B cell (primary cell): Measurements from ENCODE around the gene CLVS2. TPM values are rescaled to one million over a fixed set of nuclear protein-coding genes. Genes with fewer than 3 reads are reported as not detected.

ENCODE experiments used
- ATAC-seq: fragments of 200-7000 bp; cut with Tn5 transposase; one replicate; pipeline ENCODE4 v1.10.0; 2021; ENCODE audit warnings: low read depth, mild to moderate bottlenecking, moderate number of reproducible peaks, moderate library complexity
- CTCF ChIA-PET: fragments of 350-600 bp; sonication (Branson Sonifier 250); formaldehyde crosslinking; loops from one replicate; lab custom pipeline; 2021; ENCODE audit warnings: antibody characterized with exemption, inconsistent platforms; lab: Charles Lee
- POLR2A ChIA-PET: fragments of 350-600 bp; sonication (Branson Sonifier 250); formaldehyde crosslinking; loops from one replicate; lab custom pipeline; 2021; ENCODE audit warnings: antibody characterized with exemption; lab: Charles Lee
- DNase-seq: peaks from one replicate; pipeline ENCODE4 v3.0.0; 2013
- H2AFZ ChIP-seq: 2 replicates; pipeline ENCODE4 v1.6.1; 2012; ENCODE audit warnings: mild to moderate bottlenecking, low read depth, low read length; ENCODE audit not compliant: insufficient read depth, poor library complexity, severe bottlenecking
- H3K27ac ChIP-seq, 2 donors: 1 replicate in 1 of 2; 2 replicates in 1 of 2; pipeline ENCODE4 v1.5.1; 2012 to 2013; ENCODE audit warnings: low read length in 2 of 2, mild to moderate bottlenecking in 2 of 2, moderate library complexity in 1 of 2
- H3K27me3 ChIP-seq, 4 experiments: fragments of 200-600 bp in 1 of 4; sonication (generic) in 1 of 4; replicated peaks in 1 of 4; 1 replicate in 2 of 4; 2 replicates in 2 of 4; pipeline versions ENCODE4 v1.6.1 to v1.7.0; 2013 to 2016; ENCODE audit warnings: low read length in 3 of 4, mild to moderate bottlenecking in 2 of 4, mixed read lengths in 1 of 4, moderate library complexity in 1 of 4; ENCODE audit not compliant: insufficient read depth in 4 of 4, control insufficient read depth in 3 of 4; ENCODE audit errors: control extremely low read depth in 1 of 4
- H3K36me3 ChIP-seq, 2 experiments: replicated peaks in 1 of 2; 1 replicate in 1 of 2; 2 replicates in 1 of 2; pipeline versions ENCODE4 v1.6.1 to v1.7.1; 2013; ENCODE audit warnings: low read length in 1 of 2; ENCODE audit not compliant: insufficient read depth in 2 of 2, control insufficient read depth in 1 of 2; ENCODE audit errors: control extremely low read depth in 1 of 2, extremely low read depth in 1 of 2
- H3K4me1 ChIP-seq, 2 donors: fragments of 200-600 bp in 1 of 2; sonication (generic) in 1 of 2; 1 replicate in 1 of 2; 2 replicates in 1 of 2; pipeline versions ENCODE4 v1.5.1 to v1.6.1; 2013 to 2017; ENCODE audit warnings: low read length in 2 of 2; ENCODE audit not compliant: control insufficient read depth in 2 of 2, insufficient read depth in 2 of 2
- H3K4me2 ChIP-seq: replicated peaks from 2 replicates; pipeline ENCODE3; 2012; ENCODE audit warnings: mild to moderate bottlenecking, low read depth, low read length; ENCODE audit not compliant: poor library complexity, severe bottlenecking
- H3K4me3 ChIP-seq, 5 experiments: fragments of 200-600 bp in 1 of 5; sonication (generic) in 1 of 5; 1 replicate in 3 of 5; 2 replicates in 2 of 5; pipeline versions ENCODE4 v1.5.1 to v1.7.0; 2011 to 2016; ENCODE audit warnings: low read length in 4 of 5, mild to moderate bottlenecking in 4 of 5, low read depth in 2 of 5, control low read depth in 1 of 5, moderate library complexity in 1 of 5; ENCODE audit not compliant: insufficient read depth in 1 of 5; ENCODE audit errors: control extremely low read depth in 1 of 5, extremely low read depth in 1 of 5
- H3K79me2 ChIP-seq: fragments of 200-600 bp; sonication (generic); one replicate; pipeline ENCODE4 v1.6.0; 2016; ENCODE audit warnings: low read length; ENCODE audit not compliant: control insufficient read depth, insufficient read depth
- H3K9ac ChIP-seq: fragments of 200-600 bp; sonication (generic); 2 replicates; pipeline ENCODE4 v1.6.1; 2017; ENCODE audit warnings: mild to moderate bottlenecking, low read length, moderate library complexity
- H3K9me3 ChIP-seq, 3 donors: one replicate each; pipeline versions ENCODE4 v1.6.1 to v1.7.1; 2013; ENCODE audit warnings: low read length in 2 of 3; ENCODE audit not compliant: control insufficient read depth in 2 of 3, insufficient read depth in 1 of 3; ENCODE audit errors: control extremely low read depth in 1 of 3
- H4K20me1 ChIP-seq: 2 replicates; pipeline ENCODE4 v1.6.0; 2012; ENCODE audit warnings: mild to moderate bottlenecking, low read length; ENCODE audit not compliant: insufficient read depth, control insufficient read depth, poor library complexity, severe bottlenecking
- H3K27ac Mint-ChIP-seq: one replicate; pipeline ENCODE4 v1.8.0; 2021; ENCODE audit warnings: mixed read lengths
- H3K27me3 Mint-ChIP-seq: one replicate; pipeline ENCODE4 v1.8.0; 2021; ENCODE audit warnings: mixed read lengths
- H3K4me1 Mint-ChIP-seq: one replicate; pipeline ENCODE4 v1.8.0; 2021; ENCODE audit warnings: mixed read lengths
- H3K4me3 Mint-ChIP-seq: one replicate; pipeline ENCODE4 v1.8.0; 2021; ENCODE audit warnings: mixed read lengths
- H3K9me3 Mint-ChIP-seq: one replicate; pipeline ENCODE4 v1.8.0; 2022; ENCODE audit warnings: mixed read lengths; ENCODE audit not compliant: insufficient read depth
- CTCF ChIP-seq: fragments of 200-600 bp; IDR thresholded peaks from one replicate; pipeline ENCODE4 v1.8.0; 2022; ENCODE audit warnings: antibody characterized with exemption, mild to moderate bottlenecking
- EZH2 ChIP-seq: IDR thresholded peaks from 2 replicates; pipeline ENCODE4 v1.6.1; 2012; ENCODE audit warnings: borderline replicate concordance, low read depth, mild to moderate bottlenecking, moderate library complexity, low read length; ENCODE audit not compliant: insufficient read depth, poor library complexity, severe bottlenecking
- WGBS: methylation state at CpG from one replicate; pipeline ENCODE4 v1.1.5; 2013; ENCODE audit warnings: missing lambda C conversion rate; ENCODE audit not compliant: insufficient coverage; 5-methylcytosine and 5-hydroxymethylcytosine counted together
- intact Hi-C: fragments of 100-400 bp; cut with micrococcal nuclease; formaldehyde crosslinking; loops from one replicate; pipeline ENCODE4 v1.10.0; 2022
- polyA plus RNA-seq: library from polyadenylated mRNA; depleted of rRNA; stranded (reverse); fragments of >200 nt; gene quantifications from 2 replicates; pipeline ENCODE4 v1.2.3, GENCODE V29; 2012
- total RNA-seq, 2 donors: library from RNA; stranded (reverse); fragments of 120-200 nt in 1 of 2; gene quantifications; 1 replicate in 1 of 2; 2 replicates in 1 of 2; pipeline versions ENCODE4 v1.2.3 to v1.2.4, GENCODE V29; 2013 to 2022

The CLVS2 gene
- total and polyA plus RNA-seq, 2 donors (not counting 1 experiment from before 2014, with no cell fraction given) = not detected

DNA sequence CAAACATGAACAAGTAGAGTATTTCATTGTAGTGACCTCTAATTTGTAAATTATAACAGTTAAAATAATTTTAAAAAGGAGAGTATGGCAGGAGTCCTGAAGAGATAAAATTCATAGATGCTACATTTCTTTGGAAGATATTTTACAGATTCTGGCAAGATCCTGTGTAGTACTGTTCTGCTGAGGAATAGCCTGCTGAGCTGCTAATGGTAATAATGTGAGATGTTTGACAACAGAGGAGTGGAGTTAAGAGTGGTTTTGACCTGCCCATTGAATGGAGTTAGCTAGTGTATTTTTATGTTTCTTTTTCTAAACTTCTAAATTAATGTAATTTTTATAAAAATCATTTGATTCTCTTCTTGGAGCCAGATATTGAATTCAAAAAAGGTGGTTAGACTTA is 11.8 kb downstream of the CLVS2 start:
- no peaks in the 10 kb centered on the region for H3K9me3 Mint-ChIP-seq
- no peaks in the 10 kb centered on the region for H3K36me3 ChIP-seq
- H3K9ac ChIP-seq = no peak overlapping the region
- H3K4me3 ChIP-seq = no peak overlapping the region
- TF ChIP-seq EZH2 (no peak), CTCF (no peak)
- CTCF ChIA-PET = no interaction called here
- H3K9me3 ChIP-seq = no peaks in the 10 kb centered on the region
- no peak for ATAC-seq
- H3K27me3 ChIP-seq = no peaks in the 10 kb centered on the region
- no peak overlapping the region for H2AFZ ChIP-seq
- H3K4me1 ChIP-seq = no peaks in the 10 kb centered on the region
- intact Hi-C loops = no loop called here
- no peak overlapping the region for H3K4me2 ChIP-seq
- no peak overlapping the region for H3K4me3 Mint-ChIP-seq
- POLR2A ChIA-PET = no interaction called here
- no peak overlapping the region for H3K27ac Mint-ChIP-seq
- DNase-seq = no peak
- no peaks in the 10 kb centered on the region for H4K20me1 ChIP-seq
- no peaks in the 10 kb centered on the region for H3K27me3 Mint-ChIP-seq
- no peak overlapping the region for H3K27ac ChIP-seq
- H3K4me1 Mint-ChIP-seq = no peaks in the 10 kb centered on the region
- no peaks in the 10 kb centered on the region for H3K79me2 ChIP-seq

DNA sequence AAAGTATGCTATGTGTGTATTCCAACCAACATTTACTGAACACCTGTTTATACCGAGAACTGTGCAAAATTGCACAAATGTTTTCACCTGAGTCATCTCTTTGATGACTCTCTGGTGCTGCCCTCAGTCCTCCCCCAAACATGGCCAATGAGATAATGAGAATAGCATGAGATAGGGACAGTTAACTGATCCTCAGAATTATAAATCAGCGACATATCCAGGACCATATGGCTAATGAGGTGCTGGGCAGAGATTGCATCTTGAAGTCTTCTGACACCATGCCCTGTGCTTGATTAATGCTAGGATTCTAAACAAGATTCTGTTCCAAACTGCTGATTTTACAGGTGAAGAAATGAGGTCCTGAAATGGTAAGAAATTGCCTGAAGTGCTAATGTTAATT is 13.0 kb downstream of the CLVS2 start:
- no peaks in the 10 kb centered on the region for H3K9me3 ChIP-seq
- Mint-ChIP-seq H3K27me3 (no peaks in the 10 kb centered on the region), H3K4me3 (no peak overlapping the region), H3K27ac (no peak overlapping the region), H3K9me3 (no peaks in the 10 kb centered on the region), H3K4me1 (no peaks in the 10 kb centered on the region)
- no peaks in the 10 kb centered on the region for H3K27me3 ChIP-seq
- WGBS = 80% methylated on average over 1 of the region's 2 CpGs
- no peaks in the 10 kb centered on the region for H3K4me1 ChIP-seq
- ATAC-seq (no peak), DNase-seq (no peak)
- intact Hi-C loops = no loop called here
- H3K4me3 ChIP-seq = no peak overlapping the region
- H3K4me2 ChIP-seq = no peak overlapping the region
- no peak for TF ChIP-seq EZH2
- no peak for TF ChIP-seq CTCF
- no peaks in the 10 kb centered on the region for H3K79me2 ChIP-seq
- H2AFZ ChIP-seq = no peak overlapping the region
- no peaks in the 10 kb centered on the region for H3K36me3 ChIP-seq
- no peak overlapping the region for H3K9ac ChIP-seq
- ChIA-PET POLR2A (no interaction called here), CTCF (no interaction called here)
- no peaks in the 10 kb centered on the region for H4K20me1 ChIP-seq
- no peak overlapping the region for H3K27ac ChIP-seq
